T1000 (cell line): ENCODE data around the gene ICAM1.
A peak's percentile ranks its signal among the peaks of the same experiment; 100 is the strongest.
"Not testable (repeated sequence)": the region's sequence is repeated elsewhere in the genome, so short reads cannot be mapped to it uniquely, and the experiment has no call there.

ENCODE experiments used
- DNase-seq: peaks from one replicate; lab custom pipeline; 2025; ENCODE audit warnings: mixed read lengths; lab: John Stamatoyannopoulos, UW

Gene ICAM1

GRCh38 chr19:10241826-10242449, 29.0 kb upstream of the ICAM1 start:
- DNase-seq = not testable (repeated sequence)

- no peak for DNase-seq
Measured at GRCh38 chr19:10243606-10244005, 27.3 kb upstream of the ICAM1 start.

- DNase-seq = no peak
Measured at GRCh38 chr19:10245189-10245939, 25.6 kb upstream of the ICAM1 start.

DNA sequence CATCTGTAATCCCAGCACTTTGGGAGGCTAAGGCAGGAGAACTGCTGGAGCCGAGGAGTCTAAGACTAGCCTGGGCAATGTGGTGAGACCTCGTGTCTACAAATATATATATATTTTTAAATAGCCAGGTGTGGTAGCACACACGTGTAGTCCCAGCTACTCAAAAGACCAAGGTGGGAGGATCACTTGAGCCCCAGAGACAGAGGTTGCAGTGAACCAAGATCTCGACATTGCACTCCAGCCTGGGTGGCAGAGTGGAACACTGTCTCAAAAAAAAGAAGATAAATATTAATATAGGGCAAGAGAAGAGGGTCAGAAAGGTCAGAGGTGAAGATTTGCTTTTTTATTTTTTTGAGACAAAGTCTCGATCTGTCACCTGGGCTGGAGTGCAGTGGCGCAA, 24.4 kb upstream of the ICAM1 start:
- no peak for DNase-seq

DNA sequence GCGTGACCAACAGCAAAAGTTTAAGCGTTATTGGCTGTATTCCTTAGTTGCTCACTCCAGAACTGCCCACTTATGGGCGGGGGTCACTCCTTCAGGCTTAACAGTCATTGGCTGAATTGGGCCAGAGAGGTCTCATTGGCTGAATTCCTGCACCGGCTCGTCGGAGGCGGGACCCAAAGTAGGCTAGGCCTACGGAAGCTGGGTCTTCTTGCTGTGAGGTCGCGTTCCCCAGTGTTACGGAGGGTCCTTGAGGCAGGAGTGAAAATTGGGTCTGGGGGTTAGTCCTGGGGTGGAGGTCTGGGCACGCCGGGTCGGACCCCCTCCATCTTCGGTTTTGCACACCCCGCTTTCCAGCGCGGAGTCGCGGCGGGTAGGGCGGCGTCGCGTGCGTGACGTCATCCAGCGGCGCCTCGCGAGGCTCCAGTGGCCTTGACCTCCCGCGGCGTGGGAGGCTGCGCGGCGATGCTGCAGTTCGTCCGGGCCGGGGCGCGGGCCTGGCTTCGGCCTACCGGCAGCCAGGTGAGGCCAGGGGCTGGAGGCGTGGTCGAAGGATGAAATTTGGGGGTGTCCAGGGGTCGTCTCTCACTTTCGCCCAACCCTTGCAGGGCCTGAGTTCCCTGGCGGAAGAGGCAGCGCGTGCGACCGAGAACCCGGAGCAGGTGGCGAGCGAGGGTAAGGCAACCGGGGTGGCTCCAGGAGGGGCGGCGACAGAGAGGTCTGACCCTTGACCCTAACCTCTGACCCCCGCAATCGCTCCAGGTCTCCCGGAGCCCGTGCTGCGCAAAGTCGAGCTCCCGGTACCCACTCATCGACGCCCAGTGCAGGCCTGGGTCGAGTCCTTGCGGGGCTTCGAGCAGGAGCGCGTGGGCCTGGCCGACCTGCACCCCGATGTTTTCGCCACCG, 18.9 kb upstream of the ICAM1 start, which contains the start of gene MRPL4:
TSS of gene MRPL4 (plus strand) at position 423 of the 903 bp plus-strand sequence. CDS start at position 463, 40 bp downstream.
- peak; percentile 92 for DNase-seq

GRCh38 chr19:10252707-10253106, 18.2 kb upstream of the ICAM1 start:
- DNase-seq = no peak

- no peak for DNase-seq
Measured at GRCh38 chr19:10254244-10254643, 16.7 kb upstream of the ICAM1 start.

DNA sequence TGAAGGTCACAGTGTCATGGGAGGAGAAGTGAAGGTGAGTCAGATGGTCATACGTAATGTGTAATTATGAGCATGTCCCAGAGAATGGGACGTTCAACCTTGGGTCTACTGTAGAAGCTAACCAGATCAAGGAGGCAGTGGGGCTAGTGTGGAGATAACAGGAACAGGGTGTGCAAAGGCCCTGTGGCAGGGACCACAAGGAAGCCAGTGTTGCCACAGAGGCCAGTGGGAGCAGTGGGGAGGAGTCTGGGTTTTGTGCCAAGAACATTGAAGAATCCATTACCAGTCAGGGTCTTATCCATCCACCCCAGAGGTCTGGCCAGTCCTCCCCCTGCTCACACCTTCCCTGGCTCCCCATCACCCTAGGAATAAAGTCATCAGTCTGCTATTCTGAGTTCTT, 15.6 kb upstream of the ICAM1 start:
- no peak for DNase-seq

- no peak for DNase-seq
Measured at GRCh38 chr19:10256551-10256950, 14.4 kb upstream of the ICAM1 start.

DNA sequence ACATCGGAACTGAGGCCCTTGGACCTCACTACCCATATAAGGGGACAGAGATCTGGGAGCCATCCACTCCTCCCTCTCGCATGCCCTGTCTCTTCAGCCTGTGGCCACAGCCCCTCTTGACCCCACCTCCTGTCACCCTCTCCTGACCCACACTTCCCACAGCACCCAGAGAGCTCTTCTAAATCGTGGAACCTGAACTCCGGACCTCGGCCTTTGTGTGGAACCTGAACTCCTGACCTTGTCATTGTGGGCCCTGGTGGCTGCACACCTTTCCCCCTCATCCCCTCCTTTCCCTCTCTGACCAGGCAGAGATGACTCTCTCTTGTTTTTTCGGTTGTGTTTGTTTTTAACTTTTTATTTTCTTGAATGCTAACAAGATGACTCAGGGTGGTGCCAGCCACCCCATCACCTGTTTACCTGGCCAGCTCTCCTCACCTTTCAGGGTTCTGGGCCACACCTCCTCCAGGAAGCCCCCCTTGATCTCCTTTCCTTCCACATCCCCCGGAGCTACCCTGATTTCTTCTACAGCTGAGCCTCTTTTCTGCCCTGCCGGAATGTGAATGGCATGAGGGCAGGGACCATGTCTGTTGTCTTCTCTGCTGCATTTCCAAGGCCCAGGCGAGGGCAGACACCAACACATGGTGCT, 13.8 kb upstream of the ICAM1 start:
- no peak for DNase-seq

- DNase-seq = no peak
Measured at GRCh38 chr19:10258080-10258710, 12.7 kb upstream of the ICAM1 start.

- DNase-seq = peak; percentile 54
Measured at GRCh38 chr19:10259162-10259905, 11.6 kb upstream of the ICAM1 start.

- DNase-seq = no peak
Measured at GRCh38 chr19:10260141-10260584, 10.8 kb upstream of the ICAM1 start.

DNA sequence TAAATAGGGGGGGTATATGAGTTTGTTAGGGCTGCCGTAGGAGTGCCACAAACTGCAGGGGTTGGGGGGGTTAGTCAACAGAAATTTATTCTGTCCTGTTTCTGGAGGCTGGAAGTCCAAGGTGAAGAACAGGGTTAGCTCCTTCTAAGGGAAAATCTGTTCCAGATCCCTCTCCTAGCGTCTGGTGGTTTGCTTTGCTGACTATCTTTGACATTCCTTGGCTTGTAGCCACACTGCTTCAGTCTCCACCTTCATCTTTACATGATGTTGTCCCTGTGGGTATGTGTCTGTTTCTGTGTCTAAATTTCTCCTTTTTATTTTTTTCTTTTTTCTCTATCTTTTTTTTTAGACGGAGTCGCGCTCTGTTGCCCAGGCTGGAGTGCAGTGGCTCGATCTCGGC, 8.1 kb upstream of the ICAM1 start:
- no peak for DNase-seq

- DNase-seq = no peak
Measured at GRCh38 chr19:10266706-10267105, 4.2 kb upstream of the ICAM1 start.

DNA sequence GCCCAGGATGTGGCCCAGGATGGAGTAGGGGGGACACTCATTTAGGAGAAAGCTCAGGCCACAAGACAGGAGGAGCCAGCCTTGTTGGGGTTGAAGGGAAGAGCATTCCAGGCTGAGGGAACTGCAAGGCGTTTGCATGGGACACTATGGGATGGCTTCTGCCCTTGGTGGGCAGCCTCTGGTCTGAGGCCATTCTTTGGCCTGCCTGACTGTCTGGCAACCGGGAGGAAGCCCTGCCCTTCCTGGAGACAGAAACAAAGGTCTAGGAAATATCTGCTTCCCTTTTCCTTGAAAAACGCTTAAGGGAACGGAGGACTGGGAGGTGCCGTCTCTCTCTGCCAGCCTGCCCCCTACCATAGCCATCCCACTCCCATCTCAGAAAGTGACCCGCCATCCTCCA, 2.8 kb upstream of the ICAM1 start:
- DNase-seq = no peak

GRCh38 chr19:10269333-10270179, 1.4 kb upstream of the ICAM1 start:
- DNase-seq = peak; percentile 65

- no peak for DNase-seq
Measured at GRCh38 chr19:10270180-10270615, 722 bp upstream of the ICAM1 start.

DNA sequence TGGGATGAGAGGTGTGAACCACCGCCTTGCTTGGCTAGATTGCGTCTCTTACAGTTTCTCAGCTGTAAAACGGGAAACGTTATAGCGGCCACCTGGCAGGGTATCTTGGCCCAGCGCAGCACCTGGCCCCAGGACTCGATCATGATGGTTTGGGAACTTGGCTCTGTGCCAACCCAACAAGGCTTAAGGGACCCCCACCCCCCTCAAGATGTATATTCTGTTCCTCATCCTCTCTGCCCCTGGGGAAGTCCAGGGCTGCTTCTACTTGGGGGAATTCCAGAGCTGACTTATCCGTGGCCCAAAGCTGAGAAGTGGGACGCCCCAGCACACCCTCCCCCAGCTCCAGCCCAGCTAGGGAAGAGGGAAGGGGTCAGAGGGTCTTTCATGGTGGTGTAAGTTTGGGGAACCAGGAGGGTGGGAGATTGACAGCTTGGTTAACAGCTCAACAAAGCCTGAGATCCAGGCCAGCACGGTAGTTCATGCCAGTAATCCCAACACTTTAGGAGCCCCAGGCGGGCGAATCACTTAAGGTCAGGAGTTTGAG, 695 bp downstream of the ICAM1 start:
- DNase-seq = no peak
